H1 (cell line): Measurements from ENCODE around the gene ZNF511.

ENCODE experiments used
- EP300 ChIP-seq, 2 experiments: IDR thresholded peaks; 1 replicate in 1 of 2; 2 replicates in 1 of 2; pipeline ENCODE4 v1.6.1; 2011 to 2012; ENCODE audit warnings: low read depth in 2 of 2, low read length in 2 of 2, mild to moderate bottlenecking in 2 of 2, borderline replicate concordance in 1 of 2, inconsistent platforms in 1 of 2, moderate library complexity in 1 of 2
- EZH2 ChIP-seq: fragments of 200-600 bp; sonication (generic); IDR thresholded peaks from 2 replicates; pipeline ENCODE4 v1.7.1; 2012; ENCODE audit warnings: low read depth, mild to moderate bottlenecking, moderate library complexity, low read length, inconsistent platforms; ENCODE audit not compliant: severe bottlenecking
- GABPA ChIP-seq: IDR thresholded peaks from 2 replicates; pipeline ENCODE4 v1.6.1; 2011; ENCODE audit warnings: mild to moderate bottlenecking, low read length, moderate library complexity, borderline replicate concordance; ENCODE audit not compliant: insufficient read depth
- KDM1A ChIP-seq: fragments of 200-600, 300-600 bp; sonication (generic); IDR thresholded peaks from 2 replicates; pipeline ENCODE4 v1.7.1; 2016; ENCODE audit warnings: mild to moderate bottlenecking, low read length, borderline replicate concordance
- MAFK ChIP-seq: IDR thresholded peaks from 2 replicates; pipeline ENCODE4 v1.6.1; 2012; ENCODE audit warnings: low read depth, mild to moderate bottlenecking, improper control_type of control experiment, low read length
- POLR2A ChIP-seq, 2 experiments: IDR thresholded peaks; 1 replicate in 1 of 2; 2 replicates in 1 of 2; pipeline ENCODE4 v1.6.1; 2011; ENCODE audit warnings: low read depth in 2 of 2, low read length in 2 of 2, mild to moderate bottlenecking in 2 of 2; ENCODE audit errors: control extremely low read depth in 1 of 2
- RAD21 ChIP-seq, 2 experiments: IDR thresholded peaks in 1 of 2; conservative IDR thresholded peaks in 1 of 2; 2 replicates each; pipeline ENCODE4 v1.6.1; 2011; ENCODE audit warnings: low read depth in 2 of 2, low read length in 2 of 2, improper control_type of control experiment in 1 of 2, inconsistent platforms in 1 of 2, mild to moderate bottlenecking in 1 of 2, moderate library complexity in 1 of 2
- RBBP5 ChIP-seq: IDR thresholded peaks from 2 replicates; pipeline ENCODE4 v1.7.1; 2012; ENCODE audit warnings: low read depth, mild to moderate bottlenecking, inconsistent platforms, low read length, moderate library complexity, borderline replicate concordance
- RFX5 ChIP-seq: IDR thresholded peaks from 2 replicates; pipeline ENCODE4 v1.6.1; 2011; ENCODE audit warnings: low read depth, low read length, improper control_type of control experiment, borderline replicate concordance
- TAF1 ChIP-seq: IDR thresholded peaks from 2 replicates; pipeline ENCODE4 v1.6.1; 2011; ENCODE audit warnings: mild to moderate bottlenecking, low read depth, low read length
- TEAD4 ChIP-seq: IDR thresholded peaks from 2 replicates; pipeline ENCODE4 v1.6.1; 2012; ENCODE audit warnings: low read depth, low read length, inconsistent platforms, mixed read lengths
- YY1 ChIP-seq: IDR thresholded peaks from 2 replicates; pipeline ENCODE4 v1.6.1; 2011; ENCODE audit warnings: low read depth, mild to moderate bottlenecking, low read length
- TF ChIP-seq, protein P1 (sequence below), 3 experiments: IDR thresholded peaks; 1 replicate in 2 of 3; 2 replicates in 1 of 3; pipeline versions ENCODE4 v1.5.1 to v1.6.1; 2011; ENCODE audit warnings: low read length in 3 of 3, mild to moderate bottlenecking in 3 of 3, inconsistent platforms in 2 of 3, low read depth in 1 of 3, moderate library complexity in 1 of 3; ENCODE audit not compliant: insufficient read depth in 1 of 3; ENCODE audit errors: control extremely low read depth in 1 of 3

DNA sequence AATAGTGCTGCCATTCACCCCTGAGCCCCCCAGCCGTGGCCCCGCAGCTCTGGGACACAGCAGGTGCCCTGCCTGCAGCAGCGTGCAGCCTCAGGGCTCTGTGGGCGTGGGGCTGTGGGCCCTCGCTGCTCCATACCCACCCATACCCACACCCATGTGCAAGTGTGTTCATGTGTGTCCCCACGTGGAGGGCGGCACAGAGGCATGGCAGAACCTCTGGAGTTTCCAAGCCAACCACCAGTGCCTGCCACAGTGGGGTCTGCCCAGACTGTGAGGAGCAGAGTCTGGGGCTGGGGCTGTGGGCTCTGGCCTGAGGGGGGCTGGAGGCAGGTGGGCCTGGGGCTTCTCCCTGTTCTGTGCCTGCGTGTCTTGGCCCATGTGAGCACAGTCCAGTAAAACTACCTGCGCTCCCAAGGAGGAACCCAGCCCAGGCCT is 40.9 kb downstream of the ZNF511 start:
- TF ChIP-seq, protein P1, sequence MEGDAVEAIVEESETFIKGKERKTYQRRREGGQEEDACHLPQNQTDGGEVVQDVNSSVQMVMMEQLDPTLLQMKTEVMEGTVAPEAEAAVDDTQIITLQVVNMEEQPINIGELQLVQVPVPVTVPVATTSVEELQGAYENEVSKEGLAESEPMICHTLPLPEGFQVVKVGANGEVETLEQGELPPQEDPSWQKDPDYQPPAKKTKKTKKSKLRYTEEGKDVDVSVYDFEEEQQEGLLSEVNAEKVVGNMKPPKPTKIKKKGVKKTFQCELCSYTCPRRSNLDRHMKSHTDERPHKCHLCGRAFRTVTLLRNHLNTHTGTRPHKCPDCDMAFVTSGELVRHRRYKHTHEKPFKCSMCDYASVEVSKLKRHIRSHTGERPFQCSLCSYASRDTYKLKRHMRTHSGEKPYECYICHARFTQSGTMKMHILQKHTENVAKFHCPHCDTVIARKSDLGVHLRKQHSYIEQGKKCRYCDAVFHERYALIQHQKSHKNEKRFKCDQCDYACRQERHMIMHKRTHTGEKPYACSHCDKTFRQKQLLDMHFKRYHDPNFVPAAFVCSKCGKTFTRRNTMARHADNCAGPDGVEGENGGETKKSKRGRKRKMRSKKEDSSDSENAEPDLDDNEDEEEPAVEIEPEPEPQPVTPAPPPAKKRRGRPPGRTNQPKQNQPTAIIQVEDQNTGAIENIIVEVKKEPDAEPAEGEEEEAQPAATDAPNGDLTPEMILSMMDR (IDR thresholded peaks at IDR 0.05; ENCODE audit: control extremely low read depth in 1 of 3, insufficient read depth in 1 of 3, low read depth in 1 of 3, low read length in 3 of 3) = no peak
- no peak for TF ChIP-seq EP300 (IDR thresholded peaks at IDR 0.05; ENCODE audit: borderline replicate concordance in 1 of 2, low read depth in 2 of 2, low read length in 2 of 2)
- TF ChIP-seq EZH2 = no peak
- TF ChIP-seq TEAD4 = no peak
- no peak for TF ChIP-seq POLR2A (IDR thresholded peaks at IDR 0.05; ENCODE audit: control extremely low read depth in 1 of 2, low read depth in 2 of 2, low read length in 2 of 2)
- no peak for TF ChIP-seq RAD21 (IDR thresholded peaks at IDR 0.05 in 1 of 2, conservative IDR thresholded peaks at IDR 0.05 in 1 of 2; ENCODE audit: low read depth in 2 of 2, low read length in 2 of 2)
- TF ChIP-seq KDM1A = no peak
- TF ChIP-seq RBBP5 = no peak
- TF ChIP-seq TAF1 = no peak
- no peak for TF ChIP-seq MAFK
- no peak for TF ChIP-seq YY1
- no peak for TF ChIP-seq GABPA
- TF ChIP-seq RFX5 = no peak
